AG04450 (cell line): Measurements from ENCODE around the gene PTPRT. TPM values are rescaled to one million over a fixed set of nuclear protein-coding genes. Genes with fewer than 3 reads are reported as not detected.
"Not testable (repeated sequence)": the region's sequence is repeated elsewhere in the genome, so short reads cannot be mapped to it uniquely, and the experiment has no call there.

Source experiments
- CTCF ChIA-PET: fragments of 300-600, 350-600 bp; formaldehyde crosslinking; extraction: SDS; loops from one replicate; lab custom pipeline; 2022; ENCODE audit warnings: antibody characterized with exemption, inconsistent platforms; lab: Charles Lee
- POLR2A ChIA-PET: fragments of 350-600 bp; formaldehyde crosslinking; extraction: SDS; loops from one replicate; lab custom pipeline; 2021; ENCODE audit warnings: antibody characterized with exemption, inconsistent platforms; lab: Yijun Ruan, JAX
- DNase-seq: peaks from one replicate; pipeline ENCODE4 v3.0.0-alpha.2; 2011; ENCODE audit warnings: low read depth, low spot score
- H3K27ac ChIP-seq: one replicate; pipeline ENCODE4 v1.5.1; 2012; ENCODE audit warnings: low read depth, low read length, control low read depth
- H3K27me3 ChIP-seq: one replicate; pipeline ENCODE4 v1.6.0; 2012; ENCODE audit warnings: low read length; ENCODE audit not compliant: control insufficient read depth, insufficient read depth
- H3K4me3 ChIP-seq: 2 replicates; pipeline ENCODE4 v1.5.1; 2011; ENCODE audit warnings: mild to moderate bottlenecking, low read depth, low read length, control low read depth
- H3K9me3 ChIP-seq: 2 replicates; pipeline ENCODE4 v1.5.1; 2012; ENCODE audit warnings: low read length; ENCODE audit not compliant: control insufficient read depth, insufficient read depth
- polyA plus RNA-seq: library from polyadenylated mRNA; depleted of rRNA; stranded (reverse); fragments of >200 nt; gene quantifications from 2 replicates; pipeline ENCODE4 v1.2.3, GENCODE V29; 2011
- TF ChIP-seq, protein P1 (sequence below): IDR thresholded peaks from 2 replicates; pipeline ENCODE4 v1.5.1; 2011; ENCODE audit warnings: low read depth, low read length, control low read depth, inconsistent platforms

The PTPRT gene
- polyA plus RNA-seq, 1 experiment, result not detected

- Histone ChIP-seq H3K4me3 (no peak overlapping the region), H3K9me3 (no peaks in the 10 kb centered on the region; the same call in 1 of the 2 replicates), H3K27ac (no peak overlapping the region), H3K27me3 (no peaks in the 10 kb centered on the region)
- CTCF ChIA-PET, result no interaction called here
- TF ChIP-seq, protein P1, sequence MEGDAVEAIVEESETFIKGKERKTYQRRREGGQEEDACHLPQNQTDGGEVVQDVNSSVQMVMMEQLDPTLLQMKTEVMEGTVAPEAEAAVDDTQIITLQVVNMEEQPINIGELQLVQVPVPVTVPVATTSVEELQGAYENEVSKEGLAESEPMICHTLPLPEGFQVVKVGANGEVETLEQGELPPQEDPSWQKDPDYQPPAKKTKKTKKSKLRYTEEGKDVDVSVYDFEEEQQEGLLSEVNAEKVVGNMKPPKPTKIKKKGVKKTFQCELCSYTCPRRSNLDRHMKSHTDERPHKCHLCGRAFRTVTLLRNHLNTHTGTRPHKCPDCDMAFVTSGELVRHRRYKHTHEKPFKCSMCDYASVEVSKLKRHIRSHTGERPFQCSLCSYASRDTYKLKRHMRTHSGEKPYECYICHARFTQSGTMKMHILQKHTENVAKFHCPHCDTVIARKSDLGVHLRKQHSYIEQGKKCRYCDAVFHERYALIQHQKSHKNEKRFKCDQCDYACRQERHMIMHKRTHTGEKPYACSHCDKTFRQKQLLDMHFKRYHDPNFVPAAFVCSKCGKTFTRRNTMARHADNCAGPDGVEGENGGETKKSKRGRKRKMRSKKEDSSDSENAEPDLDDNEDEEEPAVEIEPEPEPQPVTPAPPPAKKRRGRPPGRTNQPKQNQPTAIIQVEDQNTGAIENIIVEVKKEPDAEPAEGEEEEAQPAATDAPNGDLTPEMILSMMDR, result no peak
- POLR2A ChIA-PET, result no interaction called here
- no peak for DNase-seq
These were observed 18.9 kb downstream of the PTPRT start for GRCh38 chr20:43170771-43171170.

DNA sequence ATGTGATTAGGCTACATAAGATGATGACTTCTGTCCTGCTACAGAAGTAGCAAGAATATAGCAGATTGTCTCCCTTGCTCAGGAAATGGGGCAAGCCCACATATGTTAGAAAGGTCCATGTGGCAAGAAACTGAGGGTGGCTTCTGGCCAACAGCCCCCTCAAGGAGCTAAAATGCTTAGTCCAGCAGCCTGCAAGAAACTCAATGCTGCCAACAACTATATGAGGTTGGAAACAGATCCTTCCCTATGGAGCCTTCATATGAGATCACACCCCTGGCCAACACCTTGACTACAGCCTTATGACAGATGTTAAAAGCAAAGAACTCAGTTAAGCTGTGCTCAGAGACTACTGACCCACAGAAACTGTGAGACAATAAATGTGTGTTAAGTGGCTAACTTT is 22.1 kb downstream of the PTPRT start:
- ChIA-PET POLR2A (no interaction called here), CTCF (no interaction called here)
- H3K4me3 ChIP-seq, result no peak overlapping the region
- no peaks in the 10 kb centered on the region; the same call in 1 of the 2 replicates for H3K9me3 ChIP-seq
- H3K27ac ChIP-seq, result no peak overlapping the region
- DNase-seq, result no peak
- H3K27me3 ChIP-seq, result no peaks in the 10 kb centered on the region
- TF ChIP-seq, protein P1, result no peak

DNA sequence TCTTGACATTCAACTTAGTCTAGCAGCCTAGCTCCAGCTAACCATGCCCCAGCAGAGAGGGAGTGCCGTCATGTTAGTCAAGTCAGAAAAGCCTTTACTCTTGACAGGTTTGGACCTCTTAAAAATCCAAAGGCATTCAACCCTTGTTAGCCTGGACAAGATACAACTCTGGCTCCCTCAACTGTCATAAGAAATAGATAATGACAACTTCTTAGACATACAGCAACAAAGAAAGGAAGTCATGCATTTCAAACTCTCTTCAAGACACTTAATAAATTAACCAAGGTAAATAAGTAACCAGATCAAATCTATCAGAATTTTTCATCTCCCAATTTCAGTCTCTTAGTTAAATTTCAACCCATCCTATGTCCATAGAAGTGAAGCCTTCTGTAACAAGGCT is 22.7 kb downstream of the PTPRT start:
- Histone ChIP-seq H3K9me3 (no peaks in the 10 kb centered on the region; the same call in 1 of the 2 replicates), H3K4me3 (no peak overlapping the region), H3K27me3 (no peaks in the 10 kb centered on the region), H3K27ac (no peak overlapping the region)
- ChIA-PET CTCF (no interaction called here), POLR2A (no interaction called here)
- no peak for DNase-seq
- TF ChIP-seq, protein P1, result no peak

GRCh38 chr20:43165611-43166010 is 24.1 kb downstream of the PTPRT start:
- no peaks in the 10 kb centered on the region for H3K27me3 ChIP-seq
- no peaks in the 10 kb centered on the region; the same call in none of the 2 replicates for H3K9me3 ChIP-seq
- TF ChIP-seq, protein P1, result no peak
- no peak overlapping the region for H3K27ac ChIP-seq
- no peak for DNase-seq
- ChIA-PET CTCF (no interaction called here), POLR2A (no interaction called here)
- H3K4me3 ChIP-seq, result no peak overlapping the region

GRCh38 chr20:43164736-43165135 is 25.0 kb downstream of the PTPRT start:
- H3K27ac ChIP-seq, H3K9me3 ChIP-seq, H3K27me3 ChIP-seq, CTCF ChIA-PET, H3K4me3 ChIP-seq, DNase-seq, POLR2A ChIA-PET: not testable (repeated sequence)

- Histone ChIP-seq H3K9me3 (no peaks in the 10 kb centered on the region; the same call in none of the 2 replicates), H3K27me3 (no peaks in the 10 kb centered on the region), H3K27ac (no peak overlapping the region), H3K4me3 (no peak overlapping the region)
- no peak for DNase-seq
- CTCF ChIA-PET, result no interaction called here
- POLR2A ChIA-PET, result no interaction called here
- TF ChIP-seq, protein P1, result no peak
These were observed 28.0 kb downstream of the PTPRT start for GRCh38 chr20:43161716-43162115.
